ENCODE measurements around the gene KLHDC10. TPM values are rescaled to one million over a fixed set of nuclear protein-coding genes. Genes with fewer than 3 reads are reported as not detected.
A peak's percentile ranks its signal among the peaks of the same experiment; 100 is the strongest.
"Not testable (repeated sequence)": the region's sequence is repeated elsewhere in the genome, so short reads cannot be mapped to it uniquely, and the experiment has no call there.

The KLHDC10 gene
- total RNA-seq, result 51.7 TPM
- 16.5 TPM for polyA plus RNA-seq

DNA sequence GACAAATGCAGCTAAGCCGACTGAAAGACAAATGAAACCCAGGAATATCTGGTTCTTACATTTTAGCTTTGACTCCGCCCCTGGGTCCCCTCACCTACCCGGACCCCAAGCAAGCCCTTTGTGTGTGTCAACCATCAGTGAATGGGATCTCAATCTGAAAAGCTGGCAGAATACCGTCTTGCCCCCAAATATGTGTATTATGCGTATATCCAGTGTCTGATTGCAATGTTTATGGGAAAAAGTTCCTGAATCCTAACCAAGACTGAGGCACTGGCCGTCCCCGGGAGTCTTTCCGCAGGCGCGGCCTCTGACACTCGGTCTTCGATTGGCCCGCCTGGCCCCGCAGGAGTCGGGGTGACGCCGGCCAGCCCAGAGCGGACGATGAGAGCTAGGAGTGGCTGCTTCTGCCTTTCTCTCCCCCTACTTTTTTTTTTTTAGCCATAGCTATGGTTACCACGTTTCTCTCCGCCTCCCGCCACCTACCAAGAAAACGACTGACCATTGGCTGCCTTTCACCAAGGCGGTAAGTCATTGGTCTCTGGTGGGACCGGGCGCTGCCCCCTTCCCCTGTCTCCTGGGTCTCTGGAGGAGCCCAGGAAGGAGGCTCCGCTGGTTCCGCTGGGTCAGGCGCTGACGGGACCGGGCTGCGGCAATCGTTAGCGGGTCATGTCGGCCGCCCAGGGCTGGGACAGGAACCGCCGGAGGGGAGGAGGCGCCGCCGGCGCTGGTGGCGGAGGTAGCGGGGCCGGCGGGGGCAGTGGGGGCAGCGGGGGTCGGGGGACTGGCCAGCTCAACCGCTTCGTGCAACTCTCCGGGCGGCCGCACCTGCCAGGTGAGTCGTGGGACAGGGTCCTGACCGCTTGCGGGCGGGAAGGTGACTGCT is at the start of gene KLHDC10:
Gene KLHDC10 (plus strand): TSS at position 557 of the 883 bp plus-strand sequence. CDS start 110 bp downstream, at position 667.
- Histone ChIP-seq H3K36me3 (ENCODE audit: insufficient read depth) (no peaks in the 10 kb centered on the region), H3K4me3 (ENCODE audit: low read depth, low read length) (peak within 1 kb of the TSS; percentile 98), H3K4me1 (ENCODE audit: insufficient read depth) (no peaks in the 10 kb centered on the region), H3K27ac (ENCODE audit: low read depth) (peak within 1 kb of the TSS; percentile 81)
- DNase-seq (ENCODE audit: extremely low spot score), result peak; percentile 99
- under 1% methylated on average over 57 of the region's 57 CpGs for WGBS

DNA sequence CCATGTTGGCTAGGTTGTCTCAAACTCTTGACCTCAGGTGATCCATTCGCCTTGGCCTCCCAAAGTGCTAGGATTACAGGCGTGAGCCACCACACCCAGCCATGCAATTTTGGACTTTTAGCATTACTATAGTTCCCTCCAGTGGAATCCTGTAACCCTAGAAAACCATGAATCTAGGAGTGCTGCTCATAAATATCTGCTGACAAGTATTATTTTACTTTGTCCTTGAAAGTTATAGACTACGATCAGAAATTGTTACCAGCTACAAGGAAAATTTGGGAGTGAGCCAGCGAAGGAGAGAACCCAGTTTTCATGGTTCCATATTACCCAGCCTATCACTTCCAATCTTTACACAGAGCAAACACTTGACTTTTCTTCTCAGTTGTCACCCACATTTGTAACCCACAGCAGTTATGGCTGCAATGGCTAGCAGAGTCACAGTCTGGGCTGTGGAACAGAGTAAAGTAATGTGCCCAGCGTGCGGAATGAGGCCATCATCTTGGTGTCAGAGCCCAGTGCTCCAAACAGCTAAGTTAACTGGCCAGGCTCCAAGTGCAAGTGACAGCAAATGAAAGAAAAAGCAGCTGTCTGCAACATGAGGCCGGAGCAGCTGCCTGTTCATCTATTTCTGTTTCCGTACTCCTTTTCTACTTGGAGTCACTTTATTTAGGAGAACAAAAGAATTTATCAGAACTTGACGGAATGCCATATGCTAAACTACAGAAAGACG is 49.1 kb upstream of the KLHDC10 start:
- Histone ChIP-seq H3K4me3 (ENCODE audit: low read depth, low read length) (no peak overlapping the region), H3K36me3 (ENCODE audit: insufficient read depth) (peaks cover 8% of the 10 kb centered on the region), H3K27ac (ENCODE audit: low read depth) (no peak overlapping the region), H3K4me1 (ENCODE audit: insufficient read depth) (no peaks in the 10 kb centered on the region)
- 93% methylated on average over 10 of the region's 10 CpGs for WGBS
- no peak for DNase-seq (ENCODE audit: extremely low spot score)

DNA sequence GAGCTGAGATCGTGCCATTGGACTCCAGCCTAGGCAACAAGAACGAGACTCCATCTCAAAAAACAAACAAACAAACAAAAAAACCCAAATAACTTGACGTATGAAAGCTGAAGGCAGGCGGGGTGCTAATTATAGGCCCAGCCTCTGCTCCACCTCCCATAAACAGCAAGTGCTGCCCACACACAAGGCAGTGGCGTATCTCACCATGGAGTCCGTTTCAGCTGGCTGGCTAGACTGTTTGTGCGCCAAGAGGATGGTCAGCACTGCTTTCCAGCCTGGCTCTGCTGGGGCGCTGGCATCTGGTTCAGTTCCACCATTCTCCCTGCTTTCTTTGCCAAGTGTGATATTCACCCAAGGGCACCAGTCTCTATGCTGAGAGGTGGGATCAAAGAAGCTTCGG is 48.2 kb upstream of the KLHDC10 start:
- no peaks in the 10 kb centered on the region for H3K4me1 ChIP-seq (ENCODE audit: insufficient read depth)
- H3K4me3 ChIP-seq (ENCODE audit: low read depth, low read length), result no peak overlapping the region
- H3K36me3 ChIP-seq (ENCODE audit: insufficient read depth), result peaks cover 8% of the 10 kb centered on the region
- no peak for DNase-seq (ENCODE audit: extremely low spot score)
- no peak overlapping the region for H3K27ac ChIP-seq (ENCODE audit: low read depth)
- 95% methylated on average over 9 of the region's 9 CpGs for WGBS

DNA sequence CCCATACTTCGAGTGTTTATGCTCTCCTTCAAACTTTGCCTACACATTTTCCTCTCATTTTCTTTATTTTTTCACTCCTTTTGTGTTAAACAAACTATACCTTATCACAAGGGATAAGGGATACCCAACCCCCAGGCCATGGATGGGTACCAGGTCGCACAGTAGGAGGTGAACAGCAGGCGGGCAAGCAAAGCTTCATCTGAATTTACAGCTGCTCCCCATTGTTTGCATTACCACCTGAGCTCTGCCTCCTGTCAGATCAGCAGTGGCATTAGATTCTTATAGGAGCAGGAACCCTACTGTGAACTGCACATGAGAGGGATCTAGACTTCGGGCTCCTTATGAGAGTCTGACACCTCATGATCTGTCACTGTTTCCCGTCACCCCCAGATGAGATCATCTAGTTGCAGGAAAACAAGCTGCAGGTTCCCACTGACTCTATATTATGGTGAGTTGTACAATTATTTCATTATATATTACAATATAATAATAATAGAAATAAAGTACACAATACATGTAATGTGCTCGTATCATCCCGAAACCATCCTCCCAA is 47.6 kb upstream of the KLHDC10 start:
- DNase-seq (ENCODE audit: extremely low spot score), result no peak
- Histone ChIP-seq H3K27ac (ENCODE audit: low read depth) (no peak overlapping the region), H3K4me3 (ENCODE audit: low read depth, low read length) (no peak overlapping the region), H3K4me1 (ENCODE audit: insufficient read depth) (no peaks in the 10 kb centered on the region), H3K36me3 (ENCODE audit: insufficient read depth) (peaks cover 7% of the 10 kb centered on the region)
- 96% methylated on average over 7 of the region's 7 CpGs for WGBS

- Histone ChIP-seq H3K4me1 (ENCODE audit: insufficient read depth) (no peaks in the 10 kb centered on the region), H3K27ac (ENCODE audit: low read depth) (no peak overlapping the region), H3K36me3 (ENCODE audit: insufficient read depth) (peaks cover 3% of the 10 kb centered on the region), H3K4me3 (ENCODE audit: low read depth, low read length) (no peak overlapping the region)
- WGBS, result 97% methylated on average over 5 of the region's 5 CpGs
- no peak for DNase-seq (ENCODE audit: extremely low spot score)
These were observed 45.9 kb upstream of the KLHDC10 start for GRCh38 chr7:130024390-130024789.

- no peak overlapping the region for H3K27ac ChIP-seq (ENCODE audit: low read depth)
These were observed 37.6 kb upstream of the KLHDC10 start for GRCh38 chr7:130032698-130033097.

GRCh38 chr7:130037703-130038102 is 32.6 kb upstream of the KLHDC10 start:
- peaks cover 6% of the 10 kb centered on the region for H3K36me3 ChIP-seq (ENCODE audit: insufficient read depth)
- H3K27ac ChIP-seq (ENCODE audit: low read depth), result no peak overlapping the region
- H3K4me3 ChIP-seq (ENCODE audit: low read depth, low read length), result no peak overlapping the region
- no peaks in the 10 kb centered on the region for H3K4me1 ChIP-seq (ENCODE audit: insufficient read depth)
- DNase-seq (ENCODE audit: extremely low spot score), result no peak

More at GRCh38 chr7:130032698-130033097, 37.6 kb upstream of the KLHDC10 start:
- WGBS, result 98% methylated on average over 1 of the region's 1 CpG
- Histone ChIP-seq H3K4me3 (ENCODE audit: low read depth, low read length) (no peak overlapping the region), H3K36me3 (ENCODE audit: insufficient read depth) (peaks cover 6% of the 10 kb centered on the region), H3K4me1 (ENCODE audit: insufficient read depth) (no peaks in the 10 kb centered on the region)
- no peak for DNase-seq (ENCODE audit: extremely low spot score)

GRCh38 chr7:130040576-130040975 is 29.8 kb upstream of the KLHDC10 start:
- 97% methylated on average over 4 of the region's 4 CpGs for WGBS
- H3K36me3 ChIP-seq (ENCODE audit: insufficient read depth), result peaks cover 3% of the 10 kb centered on the region

GRCh38 chr7:130047831-130048230 is 22.5 kb upstream of the KLHDC10 start:
- DNase-seq (ENCODE audit: extremely low spot score), result no peak
- peaks cover 3% of the 10 kb centered on the region for H3K36me3 ChIP-seq (ENCODE audit: insufficient read depth)
- 83% methylated on average over 4 of the region's 4 CpGs for WGBS
- H3K4me3 ChIP-seq (ENCODE audit: low read depth, low read length), result no peak overlapping the region
- no peak overlapping the region for H3K27ac ChIP-seq (ENCODE audit: low read depth)
- H3K4me1 ChIP-seq (ENCODE audit: insufficient read depth), result no peaks in the 10 kb centered on the region

More at GRCh38 chr7:130040576-130040975, 29.8 kb upstream of the KLHDC10 start:
- no peak for DNase-seq (ENCODE audit: extremely low spot score)
- Histone ChIP-seq H3K4me1 (ENCODE audit: insufficient read depth) (no peaks in the 10 kb centered on the region), H3K27ac (ENCODE audit: low read depth) (no peak overlapping the region), H3K4me3 (ENCODE audit: low read depth, low read length) (no peak overlapping the region)

DNA sequence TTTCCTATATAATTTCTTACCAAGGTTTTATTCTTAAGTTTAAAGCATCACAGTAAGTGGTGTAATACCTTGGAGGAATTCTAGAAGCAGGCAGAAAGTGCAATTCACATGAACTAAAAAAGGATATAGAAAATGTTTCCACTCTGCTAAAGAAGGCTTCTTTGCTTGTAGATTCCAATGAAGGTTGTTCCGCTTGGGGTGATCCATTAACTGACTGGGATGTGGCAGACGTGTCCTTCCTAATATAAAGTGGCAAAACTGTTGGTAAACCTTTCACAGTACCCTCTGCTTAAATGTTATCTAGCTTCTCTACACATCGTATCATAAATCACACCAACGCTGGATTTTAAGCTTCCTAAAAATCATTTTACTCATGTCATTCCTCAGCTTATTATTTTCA is 21.4 kb upstream of the KLHDC10 start:
- no peaks in the 10 kb centered on the region for H3K4me1 ChIP-seq (ENCODE audit: insufficient read depth)
- H3K27ac ChIP-seq (ENCODE audit: low read depth), result no peak overlapping the region
- WGBS, result 90% methylated on average over 4 of the region's 4 CpGs
- DNase-seq (ENCODE audit: extremely low spot score), result no peak
- H3K36me3 ChIP-seq (ENCODE audit: insufficient read depth), result peaks cover 2% of the 10 kb centered on the region
- H3K4me3 ChIP-seq (ENCODE audit: low read depth, low read length), result no peak overlapping the region

DNA sequence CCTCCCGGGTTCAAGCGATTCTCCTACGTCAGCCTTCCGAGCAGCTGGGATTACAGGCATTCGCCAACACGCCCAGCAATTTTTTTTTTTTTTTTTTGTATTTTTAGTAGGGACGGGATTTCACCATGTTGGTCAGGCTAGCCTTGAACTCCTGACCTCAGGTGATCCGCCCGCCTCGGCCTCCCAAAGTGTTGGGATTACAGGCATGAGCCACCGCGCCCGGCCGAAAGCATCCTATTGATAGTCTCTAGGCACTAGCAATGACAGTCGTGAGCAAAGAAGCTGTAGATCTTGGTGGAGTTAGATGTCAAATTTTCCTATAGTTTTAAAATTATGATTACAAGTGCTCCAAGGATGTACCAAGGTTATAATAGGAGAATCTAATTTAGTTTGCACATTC is 18.1 kb upstream of the KLHDC10 start:
- H3K27ac ChIP-seq (ENCODE audit: low read depth); H3K4me3 ChIP-seq (ENCODE audit: low read depth, low read length); H3K4me1 ChIP-seq (ENCODE audit: insufficient read depth); H3K36me3 ChIP-seq (ENCODE audit: insufficient read depth); DNase-seq (ENCODE audit: extremely low spot score): not testable (repeated sequence)
- 97% methylated on average over 15 of the region's 15 CpGs for WGBS

GRCh38 chr7:130055198-130055597 is 15.1 kb upstream of the KLHDC10 start:
- not testable (repeated sequence) for H3K27ac ChIP-seq (ENCODE audit: low read depth); H3K36me3 ChIP-seq (ENCODE audit: insufficient read depth); H3K4me1 ChIP-seq (ENCODE audit: insufficient read depth); H3K4me3 ChIP-seq (ENCODE audit: low read depth, low read length); DNase-seq (ENCODE audit: extremely low spot score)
- 94% methylated on average over 8 of the region's 8 CpGs for WGBS

- Histone ChIP-seq H3K36me3 (ENCODE audit: insufficient read depth) (no peaks in the 10 kb centered on the region), H3K27ac (ENCODE audit: low read depth) (no peak overlapping the region), H3K4me3 (ENCODE audit: low read depth, low read length) (no peak overlapping the region), H3K4me1 (ENCODE audit: insufficient read depth) (no peaks in the 10 kb centered on the region)
- WGBS, result 88% methylated on average over 1 of the region's 1 CpG
- no peak for DNase-seq (ENCODE audit: extremely low spot score)
These were observed 8.1 kb upstream of the KLHDC10 start for GRCh38 chr7:130062246-130062645.

DNA sequence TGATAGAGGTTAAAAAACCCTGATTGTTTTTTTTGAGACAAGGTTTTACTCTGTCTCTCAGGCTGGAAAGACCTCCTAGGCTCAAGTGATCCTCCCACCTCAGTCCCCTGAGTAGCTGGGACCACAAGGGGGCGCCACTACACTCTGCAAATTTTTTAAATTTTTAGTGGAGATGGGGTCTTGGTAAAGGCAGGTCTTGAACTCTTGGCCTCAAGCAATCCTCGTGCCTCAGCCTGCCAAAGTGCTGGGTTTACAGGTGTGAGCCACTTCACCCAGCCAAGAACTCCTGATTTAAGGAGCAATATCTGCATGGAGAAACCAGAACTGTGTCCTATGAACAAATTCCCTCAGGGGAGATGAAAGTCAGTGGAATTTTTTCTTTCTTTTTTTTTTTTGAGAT is 7.3 kb upstream of the KLHDC10 start:
- Histone ChIP-seq H3K36me3 (ENCODE audit: insufficient read depth) (no peaks in the 10 kb centered on the region), H3K4me1 (ENCODE audit: insufficient read depth) (no peaks in the 10 kb centered on the region), H3K27ac (ENCODE audit: low read depth) (no peak overlapping the region), H3K4me3 (ENCODE audit: low read depth, low read length) (no peak overlapping the region)
- 7% methylated on average over 2 of the region's 2 CpGs for WGBS
- no peak for DNase-seq (ENCODE audit: extremely low spot score)
